ENCODE measurements around the gene CXCL17.

GRCh38 chr19:42412661-42413076 lies 30.1 kb downstream of the CXCL17 start:
- TF ChIP-seq, protein P1, sequence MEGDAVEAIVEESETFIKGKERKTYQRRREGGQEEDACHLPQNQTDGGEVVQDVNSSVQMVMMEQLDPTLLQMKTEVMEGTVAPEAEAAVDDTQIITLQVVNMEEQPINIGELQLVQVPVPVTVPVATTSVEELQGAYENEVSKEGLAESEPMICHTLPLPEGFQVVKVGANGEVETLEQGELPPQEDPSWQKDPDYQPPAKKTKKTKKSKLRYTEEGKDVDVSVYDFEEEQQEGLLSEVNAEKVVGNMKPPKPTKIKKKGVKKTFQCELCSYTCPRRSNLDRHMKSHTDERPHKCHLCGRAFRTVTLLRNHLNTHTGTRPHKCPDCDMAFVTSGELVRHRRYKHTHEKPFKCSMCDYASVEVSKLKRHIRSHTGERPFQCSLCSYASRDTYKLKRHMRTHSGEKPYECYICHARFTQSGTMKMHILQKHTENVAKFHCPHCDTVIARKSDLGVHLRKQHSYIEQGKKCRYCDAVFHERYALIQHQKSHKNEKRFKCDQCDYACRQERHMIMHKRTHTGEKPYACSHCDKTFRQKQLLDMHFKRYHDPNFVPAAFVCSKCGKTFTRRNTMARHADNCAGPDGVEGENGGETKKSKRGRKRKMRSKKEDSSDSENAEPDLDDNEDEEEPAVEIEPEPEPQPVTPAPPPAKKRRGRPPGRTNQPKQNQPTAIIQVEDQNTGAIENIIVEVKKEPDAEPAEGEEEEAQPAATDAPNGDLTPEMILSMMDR (IDR thresholded peaks at IDR 0.05), result no peak
- no peak for TF ChIP-seq POLR2A (IDR thresholded peaks at IDR 0.05)
